HL-60 (cell line): Measurements from ENCODE around the gene LRRTM4.

Experiments
- DNase-seq, 2 experiments: peaks; one replicate each; pipeline ENCODE4 v3.0.0-alpha.2; 2010 to 2020; ENCODE audit warnings: low read depth in 1 of 2, low spot score in 1 of 2
- H3K27ac ChIP-seq: fragments of 250-450 bp; sonication (Bioruptor Pico); replicated peaks from 2 replicates; pipeline ENCODE4 v1.5.1; 2020; ENCODE audit warnings: mild to moderate bottlenecking, moderate library complexity
- H3K27me3 ChIP-seq: fragments of 250-450 bp; sonication (Bioruptor Pico); 2 replicates; pipeline ENCODE4 v1.5.1; 2021; ENCODE audit warnings: mild to moderate bottlenecking, moderate library complexity; ENCODE audit not compliant: insufficient read depth, poor library complexity, severe bottlenecking
- H3K4me3 ChIP-seq: replicated peaks from 2 replicates; pipeline ENCODE4 v1.5.1; 2011; ENCODE audit warnings: mild to moderate bottlenecking, control low read depth, low read length; ENCODE audit not compliant: insufficient read depth
- CTCF ChIP-seq: IDR thresholded peaks from one replicate; pipeline ENCODE4 v1.5.1; 2011; ENCODE audit warnings: low read length, control low read depth, inconsistent platforms; ENCODE audit not compliant: insufficient read depth
- GABPA ChIP-seq: IDR thresholded peaks from 2 replicates; pipeline ENCODE4 v1.6.1; 2012; ENCODE audit warnings: low read depth
- POLR2AphosphoS5 ChIP-seq: IDR thresholded peaks from 2 replicates; pipeline ENCODE4 v1.6.1; 2012; ENCODE audit warnings: low read depth
- REST ChIP-seq: IDR thresholded peaks from 2 replicates; pipeline ENCODE4 v1.6.1; 2012; ENCODE audit warnings: low read depth; ENCODE audit not compliant: insufficient replicate concordance
- SPI1 ChIP-seq: IDR thresholded peaks from 2 replicates; pipeline ENCODE4 v1.6.1; 2012; ENCODE audit warnings: low read depth, mild to moderate bottlenecking, borderline replicate concordance

Gene LRRTM4

GRCh38 chr2:77013457-77013856 is 508.7 kb downstream of the LRRTM4 start:
- no peak overlapping the region for H3K27ac ChIP-seq
- DNase-seq = no peak
- TF ChIP-seq GABPA = no peak
- TF ChIP-seq SPI1 = no peak
- TF ChIP-seq REST = no peak
- TF ChIP-seq POLR2AphosphoS5 = no peak
- no peak for TF ChIP-seq CTCF
- H3K4me3 ChIP-seq = no peak overlapping the region
- no peaks in the 10 kb centered on the region for H3K27me3 ChIP-seq

GRCh38 chr2:77009307-77009706 is 512.9 kb downstream of the LRRTM4 start:
- TF ChIP-seq CTCF = no peak

GRCh38 chr2:77008853-77009252 is 513.3 kb downstream of the LRRTM4 start:
- DNase-seq = no peak
- Histone ChIP-seq H3K27me3 (no peaks in the 10 kb centered on the region), H3K27ac (no peak overlapping the region), H3K4me3 (no peak overlapping the region)
- TF ChIP-seq CTCF (no peak), REST (no peak), SPI1 (no peak), GABPA (no peak), POLR2AphosphoS5 (no peak)

More at GRCh38 chr2:77009307-77009706, 512.9 kb downstream of the LRRTM4 start:
- no peak overlapping the region for H3K4me3 ChIP-seq
- H3K27ac ChIP-seq = no peak overlapping the region
- no peaks in the 10 kb centered on the region for H3K27me3 ChIP-seq
- no peak for DNase-seq

GRCh38 chr2:77007686-77008085 is 514.5 kb downstream of the LRRTM4 start:
- Histone ChIP-seq H3K27ac (no peak overlapping the region), H3K4me3 (no peak overlapping the region), H3K27me3 (no peaks in the 10 kb centered on the region)
- DNase-seq = no peak
- TF ChIP-seq GABPA = no peak
- no peak for TF ChIP-seq CTCF
- TF ChIP-seq SPI1 = no peak
